SK-N-SH (cell line): ENCODE data around the gene KDM4C. TPM values are rescaled to one million over a fixed set of nuclear protein-coding genes. Genes with fewer than 3 reads are reported as not detected.

ENCODE experiments used
- CTCF ChIA-PET: fragments of 300-600, 350-600 bp; formaldehyde crosslinking; extraction: SDS; loops from one replicate; lab custom pipeline; 2021; lab: Yijun Ruan, JAX
- POLR2A ChIA-PET: fragments of 350-600 bp; sonication (Branson Sonifier 250); formaldehyde crosslinking; extraction: SDS; loops from one replicate; lab custom pipeline; 2020; ENCODE audit warnings: antibody characterized with exemption, inconsistent platforms; lab: Yijun Ruan, JAX
- DNase-seq: peaks from one replicate; pipeline ENCODE4 v3.0.0; 2012
- H2AFZ ChIP-seq: fragments of 200-600 bp; sonication (generic); 2 replicates; pipeline ENCODE4 v1.8.1; 2016; ENCODE audit warnings: antibody characterized with exemption, mild to moderate bottlenecking, low read depth
- H3F3A ChIP-seq: fragments of 200-600 bp; sonication (generic); replicated peaks from 2 replicates; pipeline ENCODE3; 2016; ENCODE audit warnings: antibody characterized with exemption, mild to moderate bottlenecking; ENCODE audit not compliant: insufficient read depth
- H3K27ac ChIP-seq, 2 experiments: fragments of 200-500 bp in 1 of 2; fragments of 200-600 bp in 1 of 2; sonication (Bioruptor generic) in 1 of 2; sonication (generic), shearing (Covaris generic) in 1 of 2; 2 replicates each; pipeline versions ENCODE4 v1.5.1 to v1.6.1; 2014 to 2016; ENCODE audit warnings: low read depth in 2 of 2, inconsistent platforms in 1 of 2, low read length in 1 of 2, mild to moderate bottlenecking in 1 of 2, mixed read lengths in 1 of 2
- H3K27me3 ChIP-seq: fragments of 200-600 bp; sonication (generic), shearing (Covaris generic); 2 replicates; pipeline ENCODE4 v1.6.1; 2016; ENCODE audit warnings: mixed run types; ENCODE audit not compliant: insufficient read depth
- H3K36me3 ChIP-seq, 2 experiments: fragments of 200-500 bp in 1 of 2; fragments of 200-600 bp in 1 of 2; sonication (Bioruptor generic) in 1 of 2; sonication (generic) in 1 of 2; replicated peaks in 1 of 2; 2 replicates each; pipeline versions ENCODE3 to v1.5.1; 2014 to 2016; ENCODE audit warnings: low read length in 1 of 2, mild to moderate bottlenecking in 1 of 2; ENCODE audit not compliant: insufficient read depth in 2 of 2, control insufficient read depth in 1 of 2
- H3K4me1 ChIP-seq, 2 experiments: fragments of 200-500 bp in 1 of 2; fragments of 200-600 bp in 1 of 2; sonication (Bioruptor generic) in 1 of 2; sonication (generic), shearing (Covaris generic) in 1 of 2; 2 replicates each; pipeline versions ENCODE4 v1.5.1 to v1.6.1; 2014 to 2016; ENCODE audit warnings: low read depth in 1 of 2, low read length in 1 of 2, mixed run types in 1 of 2; ENCODE audit not compliant: insufficient read depth in 2 of 2, control insufficient read depth in 1 of 2
- H3K4me2 ChIP-seq: fragments of 200-600 bp; sonication (generic), shearing (Covaris generic); 2 replicates; pipeline ENCODE4 v1.6.1; 2017; ENCODE audit warnings: mixed run types
- H3K4me3 ChIP-seq, 2 experiments: fragments of 200-500 bp in 1 of 2; fragments of 200-600 bp in 1 of 2; sonication (Bioruptor generic) in 1 of 2; sonication (generic), shearing (Covaris generic) in 1 of 2; 2 replicates each; pipeline versions ENCODE4 v1.5.1 to v1.8.1; 2014 to 2016; ENCODE audit warnings: low read depth in 2 of 2, inconsistent platforms in 1 of 2, low read length in 1 of 2, mild to moderate bottlenecking in 1 of 2, mixed read lengths in 1 of 2, moderate library complexity in 1 of 2
- H3K79me2 ChIP-seq: fragments of 200-600 bp; sonication (generic); 2 replicates; pipeline ENCODE4 v1.8.1; 2017; ENCODE audit warnings: mild to moderate bottlenecking; ENCODE audit not compliant: insufficient read depth
- H3K9ac ChIP-seq: fragments of 200-600 bp; sonication (generic); 2 replicates; pipeline ENCODE4 v1.6.1; 2017; ENCODE audit warnings: mixed run types
- H3K9me2 ChIP-seq: fragments of 200-600 bp; sonication (generic); 2 replicates; pipeline ENCODE4 v1.6.1; 2017; ENCODE audit warnings: mixed run types
- H3K9me3 ChIP-seq: fragments of 200-600 bp; sonication (generic); 2 replicates; pipeline ENCODE4 v1.6.1; 2017; ENCODE audit warnings: mixed run types, mild to moderate bottlenecking, moderate library complexity
- H4K20me1 ChIP-seq: fragments of 200-600 bp; sonication (generic); 2 replicates; pipeline ENCODE4 v1.6.1; 2017; ENCODE audit warnings: mild to moderate bottlenecking, mixed run types; ENCODE audit not compliant: insufficient read depth
- CHD2 ChIP-seq: fragments of 150-350 bp; IDR thresholded peaks from 2 replicates; pipeline ENCODE4 v1.6.1; 2018; ENCODE audit warnings: low read length; ENCODE audit not compliant: partially characterized antibody
- CTCF ChIP-seq: fragments of 200-600 bp; sonication (generic); IDR thresholded peaks from 2 replicates; pipeline ENCODE4 v1.6.1; 2017; ENCODE audit warnings: antibody characterized with exemption, mild to moderate bottlenecking, moderate library complexity
- EP300 ChIP-seq, 2 experiments: IDR thresholded peaks; 2 replicates each; pipeline versions ENCODE4 v1.4.0 to v1.6.1; 2012; ENCODE audit warnings: borderline replicate concordance in 1 of 2, low read depth in 1 of 2, low read length in 1 of 2
- FOSL2 ChIP-seq: IDR thresholded peaks from 2 replicates; pipeline ENCODE4 v1.4.0; 2012; ENCODE audit warnings: low read depth, mild to moderate bottlenecking, moderate library complexity, borderline replicate concordance
- FOXJ3 ChIP-seq: sonication (generic); formaldehyde crosslinking; IDR thresholded peaks from 2 replicates; pipeline ENCODE4 v1.5.1; 2020; ENCODE audit warnings: mild to moderate bottlenecking, missing genetic modification reagents
- FOXM1 ChIP-seq: IDR thresholded peaks from 2 replicates; pipeline ENCODE4 v1.4.0; 2012; ENCODE audit warnings: low read depth, mild to moderate bottlenecking
- JUND ChIP-seq: IDR thresholded peaks from 2 replicates; pipeline ENCODE4 v1.4.0; 2012
- MAX ChIP-seq: IDR thresholded peaks from 2 replicates; pipeline ENCODE4 v1.4.0; 2012; ENCODE audit warnings: low read depth
- MEF2A ChIP-seq: IDR thresholded peaks from 2 replicates; pipeline ENCODE4 v1.4.0; 2012; ENCODE audit warnings: low read depth, borderline replicate concordance
- MXI1 ChIP-seq: IDR thresholded peaks from 2 replicates; pipeline ENCODE4 v1.6.1; 2012; ENCODE audit warnings: mild to moderate bottlenecking, low read depth, low read length, improper control_type of control experiment
- NFIC ChIP-seq: IDR thresholded peaks from 2 replicates; pipeline ENCODE4 v1.4.0; 2012; ENCODE audit warnings: borderline replicate concordance
- PBX3 ChIP-seq: IDR thresholded peaks from 2 replicates; pipeline ENCODE4; 2012
- RAD21 ChIP-seq: IDR thresholded peaks from 2 replicates; pipeline ENCODE4 v1.6.1; 2012; ENCODE audit warnings: mild to moderate bottlenecking, low read length
- RFX5 ChIP-seq: IDR thresholded peaks from 2 replicates; pipeline ENCODE4 v1.6.1; 2012; ENCODE audit warnings: mild to moderate bottlenecking, improper control_type of control experiment, low read length
- SIN3A ChIP-seq: IDR thresholded peaks from 2 replicates; pipeline ENCODE4 v1.6.1; 2012; ENCODE audit warnings: low read depth, mild to moderate bottlenecking, low read length, moderate library complexity, borderline replicate concordance
- SMC3 ChIP-seq: IDR thresholded peaks from 2 replicates; pipeline ENCODE4 v1.6.1; 2012; ENCODE audit warnings: low read depth, low read length, improper control_type of control experiment
- TEAD4 ChIP-seq: IDR thresholded peaks from 2 replicates; pipeline ENCODE4 v1.4.0; 2012; ENCODE audit warnings: mild to moderate bottlenecking, borderline replicate concordance; ENCODE audit not compliant: insufficient read depth
- YY1 ChIP-seq: IDR thresholded peaks from 2 replicates; pipeline ENCODE4 v1.4.0; 2012; ENCODE audit warnings: low read depth, mild to moderate bottlenecking
- ZBTB33 ChIP-seq: IDR thresholded peaks from 2 replicates; pipeline ENCODE4 v1.4.0; 2012; ENCODE audit warnings: low read depth, borderline replicate concordance
- WGBS: methylation state at CpG from one replicate; pipeline ENCODE4 v1.1.6; 2017; ENCODE audit warnings: low lambda C conversion rate; 5-methylcytosine and 5-hydroxymethylcytosine counted together
- polyA plus RNA-seq, 3 experiments: library from polyadenylated mRNA; depleted of rRNA; stranded (reverse); fragments of >200 nt; gene quantifications; 2 replicates each; pipeline ENCODE4 v1.2.3, GENCODE V29; 2012
- TF ChIP-seq, protein P1 (sequence below): fragments of 150-350 bp; IDR thresholded peaks from 2 replicates; pipeline ENCODE4 v1.6.1; 2016; ENCODE audit warnings: mild to moderate bottlenecking, low read depth, low read length

The KDM4C gene
- polyA plus RNA-seq, 1 of the 3 experiments (the other 2 are of a cell fraction), result 9.4 TPM

- H3K9me3 ChIP-seq, result no peaks in the 10 kb centered on the region
- no peaks in the 10 kb centered on the region for H3K79me2 ChIP-seq
- POLR2A ChIA-PET, result no interaction called here
- TF ChIP-seq FOXJ3 (CRISPR knock-in tag) (no peak), NFIC (no peak), CHD2 (no peak), EP300 (IDR thresholded peaks at IDR 0.05; ENCODE audit: borderline replicate concordance in 1 of 2, low read depth in 1 of 2, low read length in 1 of 2) (no peak), MAX (no peak), RFX5 (no peak), RAD21 (no peak), PBX3 (no peak), CTCF (no peak), MEF2A (no peak), MXI1 (no peak), FOSL2 (no peak), SIN3A (no peak), JUND (no peak), TEAD4 (no peak), ZBTB33 (no peak), FOXM1 (no peak), YY1 (no peak), SMC3 (no peak)
- TF ChIP-seq, protein P1, sequence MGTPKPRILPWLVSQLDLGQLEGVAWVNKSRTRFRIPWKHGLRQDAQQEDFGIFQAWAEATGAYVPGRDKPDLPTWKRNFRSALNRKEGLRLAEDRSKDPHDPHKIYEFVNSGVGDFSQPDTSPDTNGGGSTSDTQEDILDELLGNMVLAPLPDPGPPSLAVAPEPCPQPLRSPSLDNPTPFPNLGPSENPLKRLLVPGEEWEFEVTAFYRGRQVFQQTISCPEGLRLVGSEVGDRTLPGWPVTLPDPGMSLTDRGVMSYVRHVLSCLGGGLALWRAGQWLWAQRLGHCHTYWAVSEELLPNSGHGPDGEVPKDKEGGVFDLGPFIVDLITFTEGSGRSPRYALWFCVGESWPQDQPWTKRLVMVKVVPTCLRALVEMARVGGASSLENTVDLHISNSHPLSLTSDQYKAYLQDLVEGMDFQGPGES, result no peak
- H4K20me1 ChIP-seq, result no peaks in the 10 kb centered on the region
- WGBS, result 81% methylated on average over 2 of the region's 2 CpGs
- no peak overlapping the region for H2AFZ ChIP-seq
- H3K4me3 ChIP-seq, result no peak overlapping the region
- no peaks in the 10 kb centered on the region for H3F3A ChIP-seq
- H3K27me3 ChIP-seq, result no peaks in the 10 kb centered on the region
- no peak overlapping the region for H3K9ac ChIP-seq
- no peaks in the 10 kb centered on the region for H3K9me2 ChIP-seq
- H3K4me2 ChIP-seq, result no peak overlapping the region
- CTCF ChIA-PET, result no interaction called here
- DNase-seq, result no peak
- H3K36me3 ChIP-seq, result peaks cover 0 to 2% of the 10 kb centered on the region in 2 experiments
- H3K4me1 ChIP-seq, result peaks cover 0 to 3% of the 10 kb centered on the region in 2 experiments; a peak in 2 of 4 replicates
- no peak overlapping the region for H3K27ac ChIP-seq
Measured at GRCh38 chr9:7140401-7140800, 382.6 kb downstream of the KDM4C start.
